MV-4-11 (cell line): ENCODE measurements around the gene RSAD1.
A peak's percentile ranks its signal among the peaks of the same experiment; 100 is the strongest.

Source experiments
- DNase-seq: peaks from one replicate; lab custom pipeline; 2025; lab: John Stamatoyannopoulos, UW

The RSAD1 gene

GRCh38 chr17:50495217-50495823 lies 16.7 kb downstream of the RSAD1 start:
- no peak for DNase-seq

- DNase-seq: no peak
Measured at GRCh38 chr17:50495918-50496317, 17.3 kb downstream of the RSAD1 start.

- no peak for DNase-seq
Measured at GRCh38 chr17:50498021-50498874, 19.6 kb downstream of the RSAD1 start.

GRCh38 chr17:50499270-50499669 lies 20.6 kb downstream of the RSAD1 start:
- DNase-seq: no peak

- no peak for DNase-seq
Measured at GRCh38 chr17:50499721-50500120, 21.1 kb downstream of the RSAD1 start.

- no peak for DNase-seq
Measured at GRCh38 chr17:50501054-50501453, 22.4 kb downstream of the RSAD1 start.

GRCh38 chr17:50502301-50502990 lies 23.8 kb downstream of the RSAD1 start:
- no peak for DNase-seq

GRCh38 chr17:50505591-50506130 lies 27.0 kb downstream of the RSAD1 start:
- DNase-seq: no peak

- DNase-seq: no peak
Measured at GRCh38 chr17:50506298-50506697, 27.6 kb downstream of the RSAD1 start.

- DNase-seq: peak; percentile 68
Measured at GRCh38 chr17:50507871-50508572, 29.4 kb downstream of the RSAD1 start, which contains the start of gene MYCBPAP. MYCBPAP (plus strand) TSS chr17:50508439; CDS start chr17:50508675, 236 bp downstream.

GRCh38 chr17:50508573-50509460 lies 30.2 kb downstream of the RSAD1 start:
- DNase-seq: no peak

GRCh38 chr17:50511058-50511457 lies 32.4 kb downstream of the RSAD1 start:
- no peak for DNase-seq

GRCh38 chr17:50513495-50513894 lies 34.8 kb downstream of the RSAD1 start:
- no peak for DNase-seq

GRCh38 chr17:50514388-50514787 lies 35.7 kb downstream of the RSAD1 start:
- DNase-seq: no peak

- peak; percentile 29 for DNase-seq
Measured at GRCh38 chr17:50514936-50515702, 36.5 kb downstream of the RSAD1 start.

GRCh38 chr17:50517011-50517410 lies 38.4 kb downstream of the RSAD1 start:
- DNase-seq: no peak

GRCh38 chr17:50517504-50518383 lies 39.1 kb downstream of the RSAD1 start:
- DNase-seq: no peak

- no peak for DNase-seq
Measured at GRCh38 chr17:50518384-50519023, 39.8 kb downstream of the RSAD1 start.
